Measurements from ENCODE around the gene SESN2. TPM values are rescaled to one million over a fixed set of nuclear protein-coding genes. Genes with fewer than 3 reads are reported as not detected.

SESN2 gene
- total and polyA plus RNA-seq, 2 donors from 2014 or later, result 19.4 to 22.7 TPM

DNA sequence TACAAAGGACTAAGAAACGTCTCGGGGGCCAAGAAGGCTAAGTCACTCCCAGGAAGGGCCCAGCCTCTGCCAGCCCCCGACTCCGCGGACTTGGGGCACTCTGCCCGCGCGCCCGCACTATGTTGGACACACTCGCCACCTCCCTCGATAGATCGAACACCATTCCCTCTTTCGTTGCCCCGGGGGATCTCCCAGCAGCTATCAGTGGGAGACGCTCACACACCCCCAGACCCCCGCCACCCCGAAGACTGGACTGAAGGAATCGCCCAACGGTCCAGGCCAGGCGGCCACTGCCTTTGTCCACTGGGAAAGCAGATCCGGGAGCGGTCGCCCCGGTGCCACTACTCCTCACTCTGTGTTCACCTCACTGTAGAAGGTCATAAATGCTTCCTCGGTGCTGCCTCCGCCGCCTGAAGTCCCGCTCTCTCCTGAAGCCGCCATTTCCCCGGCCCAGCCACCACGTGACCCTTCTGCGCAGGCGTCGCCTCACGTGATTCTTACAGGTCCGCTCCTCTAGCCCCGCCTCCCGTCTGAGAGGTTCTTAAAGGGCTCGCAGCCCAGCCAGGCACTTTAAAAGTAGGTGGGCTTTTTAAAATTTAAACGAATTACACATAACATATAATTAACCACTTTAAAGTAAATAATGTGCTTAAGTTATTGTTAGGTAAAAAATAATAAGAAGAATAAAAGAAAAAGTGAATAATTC lies 26.6 kb upstream of the SESN2 start, which contains the start of gene DNAJC8:
DNAJC8 (minus strand) TSS at position 472 of the 706 bp plus-strand sequence; CDS start at position 441, 31 bp downstream.
- peak; percentile 65 for FAIRE-seq
- Histone ChIP-seq H3K27me3 (ENCODE audit: control insufficient read depth, insufficient read depth, low read length) (no peaks in the 10 kb centered on the region), H3K36me3 (ENCODE audit: control insufficient read depth in 2 of 3, insufficient read depth in 3 of 3, low read length in 3 of 3) (peaks cover 0 to 14% (median 3%) of the 10 kb centered on the region in 3 donors), H3K27ac (ENCODE audit: low read depth in 2 of 2, low read length in 2 of 2) (peak within 1 kb of the TSS; percentile 80 to 82), H3K4me1 (ENCODE audit: control insufficient read depth in 2 of 3, insufficient read depth in 2 of 3, low read depth in 1 of 3, low read length in 3 of 3) (peaks cover 5 to 18% (median 16%) of the 10 kb centered on the region in 3 donors), H3K9ac (ENCODE audit: low read length in 3 of 3) (peak within 1 kb of the TSS; percentile 75 to 99 (median 96)), H3K9me3 (ENCODE audit: control insufficient read depth in 2 of 3, insufficient read depth in 1 of 3, low read length in 3 of 3) (no peaks in the 10 kb centered on the region), H3K4me3 (ENCODE audit: low read length in 3 of 3) (peak within 1 kb of the TSS; percentile 74 to 99 (median 91))
- intact Hi-C loops (cut with DNase I), result no loop called here
- TF ChIP-seq CTCF (IDR thresholded peaks at IDR 0.05; ENCODE audit: borderline replicate concordance, extremely low read depth, insufficient read depth), result no peak
- peak; percentile 94 to 98 (median 97) for DNase-seq

GRCh38 chr1:28233264-28233606 lies 26.1 kb upstream of the SESN2 start:
- Histone ChIP-seq H3K4me3 (ENCODE audit: low read length in 3 of 3) (peak overlapping the region in 2 of 3 donors; percentile 91 to 99), H3K9ac (ENCODE audit: low read length in 3 of 3) (peak overlapping the region in 1 of 3 donors; percentile 99), H3K36me3 (ENCODE audit: control insufficient read depth in 2 of 3, insufficient read depth in 3 of 3, low read length in 3 of 3) (peaks cover 0 to 10% (median 7%) of the 10 kb centered on the region in 3 donors), H3K27ac (ENCODE audit: low read depth in 2 of 2, low read length in 2 of 2) (no peak overlapping the region), H3K4me1 (ENCODE audit: control insufficient read depth in 2 of 3, insufficient read depth in 2 of 3, low read depth in 1 of 3, low read length in 3 of 3) (peaks cover 5 to 19% (median 18%) of the 10 kb centered on the region in 3 donors), H3K27me3 (ENCODE audit: control insufficient read depth, insufficient read depth, low read length) (no peaks in the 10 kb centered on the region), H3K9me3 (ENCODE audit: control insufficient read depth in 2 of 3, insufficient read depth in 1 of 3, low read length in 3 of 3) (no peaks in the 10 kb centered on the region)
- FAIRE-seq (no peak), DNase-seq (peak in 1 of 5 donors; percentile 61)
- intact Hi-C loops (cut with DNase I), result no loop called here
- no peak for TF ChIP-seq CTCF (IDR thresholded peaks at IDR 0.05; ENCODE audit: borderline replicate concordance, extremely low read depth, insufficient read depth)

- Histone ChIP-seq H3K27ac (ENCODE audit: low read depth in 2 of 2, low read length in 2 of 2) (peak within 1 kb of the TSS; percentile 91 to 93), H3K4me3 (ENCODE audit: low read length in 3 of 3) (peak within 1 kb of the TSS; percentile 95 to 100 (median 95)), H3K36me3 (ENCODE audit: control insufficient read depth in 2 of 3, insufficient read depth in 3 of 3, low read length in 3 of 3) (peaks cover 0 to 7% (median 0%) of the 10 kb centered on the region in 3 donors), H3K9me3 (ENCODE audit: control insufficient read depth in 2 of 3, insufficient read depth in 1 of 3, low read length in 3 of 3) (no peaks in the 10 kb centered on the region), H3K4me1 (ENCODE audit: control insufficient read depth in 2 of 3, insufficient read depth in 2 of 3, low read depth in 1 of 3, low read length in 3 of 3) (peaks cover 5 to 30% (median 17%) of the 10 kb centered on the region in 3 donors), H3K9ac (ENCODE audit: low read length in 3 of 3) (peak within 1 kb of the TSS; percentile 90 to 99 (median 92)), H3K27me3 (ENCODE audit: control insufficient read depth, insufficient read depth, low read length) (no peaks in the 10 kb centered on the region)
- intact Hi-C loops (cut with DNase I), result no loop called here
- peak; percentile 85 for FAIRE-seq
- TF ChIP-seq CTCF (IDR thresholded peaks at IDR 0.05; ENCODE audit: borderline replicate concordance, extremely low read depth, insufficient read depth), result no peak
- peak; percentile 98 to 99 (median 99) for DNase-seq
Observed at GRCh38 chr1:28235755-28236655, 23.3 kb upstream of the SESN2 start, which contains the start of gene ATP5IF1. Gene ATP5IF1, plus strand, starts transcription at chr1:28236124. Its CDS starts 60 bp downstream, at chr1:28236184.
